Muscle of leg (tissue), 11 donors: ENCODE measurements around the gene LGR6. TPM values are rescaled to one million over a fixed set of nuclear protein-coding genes. Genes with fewer than 3 reads are reported as not detected.
"Not testable (repeated sequence)": the region's sequence is repeated elsewhere in the genome, so short reads cannot be mapped to it uniquely, and the experiment has no call there.

Source experiments
- DNase-seq: peaks from one replicate; pipeline ENCODE4 v3.0.0; 2013
- H3K27ac ChIP-seq: one replicate; pipeline ENCODE4 v1.5.1; 2013; ENCODE audit warnings: mild to moderate bottlenecking, low read length, control low read depth
- H3K27me3 ChIP-seq: one replicate; pipeline ENCODE4 v1.6.1; 2013; ENCODE audit warnings: low read length; ENCODE audit not compliant: control insufficient read depth, insufficient read depth
- H3K36me3 ChIP-seq: one replicate; pipeline ENCODE4 v1.6.1; 2013; ENCODE audit warnings: low read length; ENCODE audit not compliant: control insufficient read depth, insufficient read depth
- H3K4me1 ChIP-seq: one replicate; pipeline ENCODE4 v1.6.1; 2013; ENCODE audit warnings: low read length; ENCODE audit not compliant: control insufficient read depth, insufficient read depth
- H3K4me3 ChIP-seq: one replicate; pipeline ENCODE4 v1.5.1; 2013; ENCODE audit warnings: low read length, control low read depth
- H3K9me3 ChIP-seq: replicated peaks from 2 replicates; pipeline ENCODE4 v1.6.1; 2013; ENCODE audit warnings: low read depth, low read length; ENCODE audit not compliant: control insufficient read depth
- WGBS: methylation state at CpG from one replicate; pipeline ENCODE4 v1.1.5; 2013; ENCODE audit warnings: missing lambda C conversion rate; ENCODE audit not compliant: insufficient coverage; 5-methylcytosine and 5-hydroxymethylcytosine counted together
- polyA plus RNA-seq, 8 donors: library from polyadenylated mRNA; unstranded; fragments of 120-200 nt; gene quantifications; one replicate each; pipeline versions ENCODE4 v1.2.1 to v1.2.3, GENCODE V29; 2013; ENCODE audit warnings: inconsistent platforms in 1 of 8, low replicate concordance in 1 of 8; ENCODE audit not compliant: insufficient read length in 8 of 8, insufficient read depth in 1 of 8
- total RNA-seq: library from RNA; stranded (reverse); fragments of 120-200 nt; gene quantifications from one replicate; pipeline ENCODE4 v1.2.4, GENCODE V29; 2013

Gene LGR6
- total and polyA plus RNA-seq, 9 donors: 0.09 to 4.2 (median 0.31) TPM

- H3K4me3 ChIP-seq: no peak overlapping the region
- peaks cover 11% of the 10 kb centered on the region for H3K27me3 ChIP-seq
- no peak for DNase-seq
- H3K9me3 ChIP-seq: no peaks in the 10 kb centered on the region
- H3K4me1 ChIP-seq: no peaks in the 10 kb centered on the region
- H3K27ac ChIP-seq: no peak overlapping the region
- 82% methylated on average over 28 of the region's 29 CpGs for WGBS
- H3K36me3 ChIP-seq: no peaks in the 10 kb centered on the region
Measured at GRCh38 chr1:202176949-202177927, 16.4 kb upstream of the LGR6 start.

GRCh38 chr1:202179828-202180750 is 13.5 kb upstream of the LGR6 start:
- H3K4me1 ChIP-seq: peaks cover 3% of the 10 kb centered on the region
- WGBS: 69% methylated on average over 11 of the region's 19 CpGs
- H3K27me3 ChIP-seq: peaks cover 18% of the 10 kb centered on the region
- DNase-seq: no peak
- H3K9me3 ChIP-seq: no peaks in the 10 kb centered on the region
- H3K4me3 ChIP-seq: no peak overlapping the region
- H3K27ac ChIP-seq: no peak overlapping the region
- H3K36me3 ChIP-seq: no peaks in the 10 kb centered on the region

- H3K9me3 ChIP-seq, H3K4me1 ChIP-seq, H3K4me3 ChIP-seq, H3K36me3 ChIP-seq, DNase-seq, H3K27ac ChIP-seq: not testable (repeated sequence)
- WGBS: 80% methylated on average over 1 of the region's 2 CpGs
- peaks cover 21% of the 10 kb centered on the region for H3K27me3 ChIP-seq
Measured at GRCh38 chr1:202180751-202181139, 12.9 kb upstream of the LGR6 start.

GRCh38 chr1:202181586-202181985 is 12.0 kb upstream of the LGR6 start:
- no peak overlapping the region for H3K27ac ChIP-seq
- no peak overlapping the region for H3K4me3 ChIP-seq
- no peak for DNase-seq
- H3K9me3 ChIP-seq: no peaks in the 10 kb centered on the region
- 96% methylated on average over 2 of the region's 7 CpGs for WGBS
- no peaks in the 10 kb centered on the region for H3K36me3 ChIP-seq
- peaks cover 3% of the 10 kb centered on the region for H3K4me1 ChIP-seq
- peaks cover 21% of the 10 kb centered on the region for H3K27me3 ChIP-seq

- 94% methylated on average over 4 of the region's 8 CpGs for WGBS
- Histone ChIP-seq H3K4me1 (peaks cover 3% of the 10 kb centered on the region), H3K4me3 (no peak overlapping the region), H3K9me3 (no peaks in the 10 kb centered on the region), H3K36me3 (no peaks in the 10 kb centered on the region), H3K27ac (no peak overlapping the region), H3K27me3 (peaks cover 21% of the 10 kb centered on the region)
- DNase-seq: no peak
Measured at GRCh38 chr1:202182040-202182877, 11.3 kb upstream of the LGR6 start.

- Histone ChIP-seq H3K4me1 (peaks cover 3% of the 10 kb centered on the region), H3K9me3 (no peaks in the 10 kb centered on the region), H3K4me3 (no peak overlapping the region), H3K27ac (no peak overlapping the region), H3K27me3 (peaks cover 18% of the 10 kb centered on the region), H3K36me3 (no peaks in the 10 kb centered on the region)
- 23% methylated on average over 15 of the region's 19 CpGs for WGBS
- DNase-seq: peak; percentile 75
Measured at GRCh38 chr1:202184750-202185460, 8.7 kb upstream of the LGR6 start.

- peaks cover 3% of the 10 kb centered on the region for H3K4me1 ChIP-seq
Measured at GRCh38 chr1:202186327-202186726, 7.3 kb upstream of the LGR6 start.

GRCh38 chr1:202187041-202187671 is 6.4 kb upstream of the LGR6 start:
- 62% methylated on average over 6 of the region's 8 CpGs for WGBS
- no peaks in the 10 kb centered on the region for H3K36me3 ChIP-seq
- H3K27me3 ChIP-seq: peaks cover 11% of the 10 kb centered on the region
- DNase-seq: no peak
- H3K9me3 ChIP-seq: no peaks in the 10 kb centered on the region
- no peak overlapping the region for H3K27ac ChIP-seq
- H3K4me1 ChIP-seq: peaks cover 3% of the 10 kb centered on the region
- H3K4me3 ChIP-seq: no peak overlapping the region

More at GRCh38 chr1:202186327-202186726, 7.3 kb upstream of the LGR6 start:
- WGBS: 79% methylated on average over 6 of the region's 7 CpGs
- DNase-seq: no peak
- peaks cover 14% of the 10 kb centered on the region for H3K27me3 ChIP-seq
- H3K27ac ChIP-seq: no peak overlapping the region
- H3K9me3 ChIP-seq: no peaks in the 10 kb centered on the region
- no peaks in the 10 kb centered on the region for H3K36me3 ChIP-seq
- no peak overlapping the region for H3K4me3 ChIP-seq
